Cardiac muscle cell (in vitro differentiated cells and primary cell): ENCODE results near the gene SMU1. TPM values are rescaled to one million over a fixed set of nuclear protein-coding genes. Genes with fewer than 3 reads are reported as not detected.
A peak's percentile ranks its signal among the peaks of the same experiment; 100 is the strongest.
"Not testable (repeated sequence)": the region's sequence is repeated elsewhere in the genome, so short reads cannot be mapped to it uniquely, and the experiment has no call there.

Source experiments
- DNase-seq, 2 donors: peaks; one replicate each; pipeline versions ENCODE4 v3.0.0 to v3.0.0-alpha.2; 2010 to 2017; ENCODE audit warnings: low read depth in 1 of 2, low spot score in 1 of 2
- H3K27ac ChIP-seq: fragments of 200-600 bp; sonication (generic); 2 replicates; pipeline ENCODE4 v1.5.1; 2016
- H3K27me3 ChIP-seq: fragments of 200-600 bp; sonication (generic); 2 replicates; pipeline ENCODE4 v1.6.0; 2016; ENCODE audit warnings: control low read depth
- H3K36me3 ChIP-seq: fragments of 200-600 bp; sonication (generic); 2 replicates; pipeline ENCODE4 v1.5.1; 2016; ENCODE audit warnings: control low read depth
- H3K4me1 ChIP-seq: fragments of 200-600 bp; sonication (generic); 2 replicates; pipeline ENCODE4 v1.8.1; 2017; ENCODE audit warnings: low read depth, mild to moderate bottlenecking, mixed run types
- H3K4me3 ChIP-seq: fragments of 200-600 bp; sonication (generic); 2 replicates; pipeline ENCODE4 v1.5.1; 2016; ENCODE audit warnings: mild to moderate bottlenecking
- H3K9me3 ChIP-seq: fragments of 200-600 bp; sonication (generic); 2 replicates; pipeline ENCODE4 v1.5.1; 2017; ENCODE audit warnings: low read depth, mild to moderate bottlenecking, control low read depth
- polyA plus RNA-seq: library from polyadenylated mRNA; unstranded; fragments of >200 nt; fragmentation: Nextera tagmentation; extraction: Ambion mirVana; gene quantifications from 2 replicates; pipeline ENCODE4 v1.2.1, GENCODE V29; 2016
- total RNA-seq: library from RNA; depleted of rRNA; stranded (reverse); fragments of >200 nt; gene quantifications from 2 replicates; pipeline ENCODE4 v1.2.3, GENCODE V29; 2016
- TF ChIP-seq, protein P1 (sequence below): IDR thresholded peaks from 2 replicates; pipeline ENCODE4 v1.5.1; 2012; ENCODE audit warnings: low read depth, mild to moderate bottlenecking, low read length

The SMU1 gene
- total and polyA plus RNA-seq, 2 experiments from 2014 or later: 16.4 TPM

DNA sequence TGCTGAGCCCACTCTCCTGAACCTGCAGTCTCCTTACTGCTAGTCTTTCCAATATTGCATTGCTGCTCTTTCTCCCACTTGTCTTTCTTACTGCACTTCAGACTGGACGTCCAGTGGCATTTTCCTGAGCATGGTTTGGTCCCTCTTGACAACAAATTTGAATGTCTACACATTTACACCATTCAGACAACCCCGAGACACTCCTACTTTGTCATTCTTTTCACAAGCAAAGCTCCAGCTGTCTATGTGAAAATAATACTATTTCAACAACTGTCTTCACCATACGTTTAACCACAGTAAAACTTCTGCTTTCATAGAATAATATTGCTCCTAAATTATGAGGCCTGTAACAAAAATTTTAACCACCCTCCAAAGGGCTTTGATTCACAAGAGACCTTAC, 64.6 kb downstream of the SMU1 start:
- H3K4me1 ChIP-seq: no peaks in the 10 kb centered on the region
- H3K9me3 ChIP-seq: no peaks in the 10 kb centered on the region
- H3K4me3 ChIP-seq: no peak overlapping the region
- no peak overlapping the region for H3K27ac ChIP-seq
- no peak for DNase-seq
- H3K36me3 ChIP-seq: no peaks in the 10 kb centered on the region
- H3K27me3 ChIP-seq: no peaks in the 10 kb centered on the region
- TF ChIP-seq, protein P1, sequence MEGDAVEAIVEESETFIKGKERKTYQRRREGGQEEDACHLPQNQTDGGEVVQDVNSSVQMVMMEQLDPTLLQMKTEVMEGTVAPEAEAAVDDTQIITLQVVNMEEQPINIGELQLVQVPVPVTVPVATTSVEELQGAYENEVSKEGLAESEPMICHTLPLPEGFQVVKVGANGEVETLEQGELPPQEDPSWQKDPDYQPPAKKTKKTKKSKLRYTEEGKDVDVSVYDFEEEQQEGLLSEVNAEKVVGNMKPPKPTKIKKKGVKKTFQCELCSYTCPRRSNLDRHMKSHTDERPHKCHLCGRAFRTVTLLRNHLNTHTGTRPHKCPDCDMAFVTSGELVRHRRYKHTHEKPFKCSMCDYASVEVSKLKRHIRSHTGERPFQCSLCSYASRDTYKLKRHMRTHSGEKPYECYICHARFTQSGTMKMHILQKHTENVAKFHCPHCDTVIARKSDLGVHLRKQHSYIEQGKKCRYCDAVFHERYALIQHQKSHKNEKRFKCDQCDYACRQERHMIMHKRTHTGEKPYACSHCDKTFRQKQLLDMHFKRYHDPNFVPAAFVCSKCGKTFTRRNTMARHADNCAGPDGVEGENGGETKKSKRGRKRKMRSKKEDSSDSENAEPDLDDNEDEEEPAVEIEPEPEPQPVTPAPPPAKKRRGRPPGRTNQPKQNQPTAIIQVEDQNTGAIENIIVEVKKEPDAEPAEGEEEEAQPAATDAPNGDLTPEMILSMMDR: no peak

DNA sequence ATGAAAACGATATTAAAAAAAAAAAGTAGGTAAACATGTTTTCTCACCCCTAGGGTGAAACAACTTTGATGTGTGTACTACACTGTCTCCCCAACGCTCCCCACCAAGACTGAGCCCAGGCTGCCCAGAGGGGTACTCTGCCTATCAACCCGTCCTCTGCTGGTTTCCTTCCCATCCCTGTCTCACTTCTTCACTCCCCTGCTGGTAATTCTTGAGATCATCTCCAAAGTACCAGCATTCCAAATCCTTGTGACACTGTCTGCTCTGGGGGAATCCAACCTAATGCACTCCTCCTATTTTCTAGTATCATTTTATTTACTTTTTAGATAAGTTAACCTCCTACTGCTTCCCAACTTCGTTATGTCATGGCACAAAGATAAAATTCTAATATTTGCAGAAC, 68.7 kb downstream of the SMU1 start:
- no peak for DNase-seq
- no peaks in the 10 kb centered on the region for H3K27me3 ChIP-seq
- H3K9me3 ChIP-seq: no peaks in the 10 kb centered on the region
- H3K27ac ChIP-seq: no peak overlapping the region
- no peak overlapping the region for H3K4me3 ChIP-seq
- H3K4me1 ChIP-seq: no peaks in the 10 kb centered on the region
- TF ChIP-seq, protein P1: no peak
- no peaks in the 10 kb centered on the region for H3K36me3 ChIP-seq

DNA sequence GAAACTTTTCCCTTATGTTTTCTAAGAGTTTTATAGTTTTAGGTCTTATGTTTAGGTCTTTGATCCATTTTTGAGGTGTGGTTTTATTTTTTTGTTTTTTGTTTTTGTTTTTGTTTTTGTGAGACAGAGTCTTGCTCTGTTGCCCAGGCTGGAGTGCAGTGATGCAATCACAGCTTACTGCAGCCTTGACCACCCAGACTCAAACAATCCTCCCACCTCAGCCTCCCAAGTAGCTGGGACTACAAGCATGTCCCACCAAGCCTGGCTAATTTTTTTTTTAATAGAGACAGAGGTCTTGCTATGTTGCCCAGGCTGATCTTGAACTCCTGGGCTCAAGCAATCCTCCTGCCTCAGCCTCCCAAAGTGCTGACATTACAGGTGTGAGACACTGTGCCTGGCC, 71.1 kb downstream of the SMU1 start:
- H3K27ac ChIP-seq, H3K4me1 ChIP-seq, H3K36me3 ChIP-seq, H3K9me3 ChIP-seq, DNase-seq, H3K4me3 ChIP-seq, H3K27me3 ChIP-seq: not testable (repeated sequence)

DNA sequence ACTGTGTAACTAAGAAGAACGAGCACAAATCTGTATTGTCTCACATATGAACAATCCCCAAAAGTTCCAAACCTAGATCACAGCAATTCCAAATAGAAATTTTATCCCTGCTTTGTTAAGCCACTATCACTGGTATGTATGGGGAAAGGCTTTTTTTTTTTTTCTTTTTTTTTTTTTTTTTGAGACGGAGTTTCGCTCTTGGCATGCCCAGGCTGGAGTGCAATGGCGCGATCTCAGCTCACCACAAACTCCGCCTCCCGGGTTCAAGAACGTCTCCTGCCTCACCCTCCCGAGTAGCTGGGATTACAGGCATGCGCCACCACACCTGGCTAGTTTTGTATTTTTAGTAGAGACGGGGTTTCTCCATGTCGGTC, 75.8 kb downstream of the SMU1 start:
- DNase-seq: peak in 1 of 2 donors; percentile 43
- H3K9me3 ChIP-seq, H3K36me3 ChIP-seq, H3K4me1 ChIP-seq, H3K27me3 ChIP-seq: not testable (repeated sequence)
- Histone ChIP-seq H3K4me3 (peak overlapping the region; percentile 59), H3K27ac (peak overlapping the region; percentile 94)

DNA sequence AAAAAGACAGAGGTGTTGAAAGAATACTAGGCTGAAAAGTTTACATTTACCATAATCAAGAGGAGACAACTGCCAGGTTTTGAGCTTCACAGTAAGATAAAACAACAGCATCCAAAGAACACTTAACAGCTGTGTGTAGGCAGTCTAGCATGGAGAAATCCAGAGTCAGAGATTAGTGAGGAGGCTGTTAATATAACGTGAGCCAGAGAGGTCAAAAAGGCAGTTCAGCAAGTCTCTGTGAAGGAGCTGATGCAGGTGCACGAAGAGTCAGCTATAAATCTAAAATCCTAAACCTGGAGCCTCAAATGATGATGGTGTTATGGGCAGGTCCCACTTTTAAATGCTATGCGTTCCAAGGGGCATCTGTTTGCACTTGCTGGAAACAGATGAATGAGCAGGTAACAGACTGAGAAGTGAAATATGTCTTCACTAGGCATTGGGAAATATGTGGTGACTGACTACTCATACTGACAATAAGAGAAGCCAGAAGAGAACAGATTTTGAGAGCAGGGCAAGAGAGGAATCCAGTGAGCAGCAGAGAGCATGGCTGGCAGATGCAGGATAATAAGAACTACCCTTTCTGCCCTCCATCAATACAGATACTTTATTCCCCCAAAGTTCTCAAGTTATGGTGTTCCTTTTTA, 83.8 kb downstream of the SMU1 start:
- peak overlapping the region; percentile 67 for H3K27ac ChIP-seq
- no peaks in the 10 kb centered on the region for H3K27me3 ChIP-seq
- H3K4me3 ChIP-seq: no peak overlapping the region
- peak; percentile 7 to 24 for DNase-seq
- H3K9me3 ChIP-seq: no peaks in the 10 kb centered on the region
- peaks cover 20% of the 10 kb centered on the region for H3K4me1 ChIP-seq
- TF ChIP-seq, protein P1: no peak
- peaks cover 12% of the 10 kb centered on the region for H3K36me3 ChIP-seq

DNA sequence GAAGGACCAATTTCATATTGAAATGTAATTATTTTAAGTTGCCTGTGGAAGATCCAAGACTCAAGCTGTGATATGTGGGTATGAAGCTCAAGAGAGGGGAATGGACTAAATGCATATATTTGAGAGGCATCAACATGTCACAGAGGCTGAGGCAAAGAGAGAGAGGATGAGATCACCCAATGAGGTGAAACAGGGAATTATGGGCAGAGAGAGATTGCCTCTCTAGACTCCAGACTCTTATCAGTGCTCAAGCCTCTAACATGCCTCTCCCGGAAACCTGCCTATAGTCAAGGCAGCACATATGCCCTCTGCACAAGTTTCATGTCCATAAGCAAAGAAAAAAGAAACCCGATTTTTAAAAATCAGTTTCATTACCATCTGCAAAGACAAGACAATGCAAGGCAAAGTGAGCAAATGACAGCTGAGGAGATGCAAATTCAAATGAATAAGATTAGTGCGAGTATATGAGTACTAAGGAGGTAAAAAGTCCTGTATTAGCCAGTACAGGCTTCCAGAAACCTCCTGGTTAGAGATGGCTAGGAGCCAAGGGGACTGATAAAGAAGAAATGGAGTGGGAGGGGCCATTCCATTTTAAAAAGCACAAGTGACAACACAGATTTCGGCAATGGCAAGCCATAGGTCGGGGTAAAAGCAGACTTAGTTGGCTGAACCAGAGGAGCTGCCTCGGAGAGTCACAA, 84.4 kb downstream of the SMU1 start:
- peak overlapping the region; percentile 67 for H3K27ac ChIP-seq
- H3K9me3 ChIP-seq: no peaks in the 10 kb centered on the region
- DNase-seq: peak; percentile 69 to 72
- no peaks in the 10 kb centered on the region for H3K27me3 ChIP-seq
- TF ChIP-seq, protein P1: no peak
- no peak overlapping the region for H3K4me3 ChIP-seq
- peaks cover 17% of the 10 kb centered on the region for H3K36me3 ChIP-seq
- H3K4me1 ChIP-seq: peaks cover 20% of the 10 kb centered on the region

Other genes starting within 250 kb of the SMU1 start
- 38.8 and 65.2 TPM in 2 replicates for gene APTX, start 75.0 kb downstream of the SMU1 start, total RNA-seq
- gene APTX, start 75.0 kb downstream of the SMU1 start, polyA plus RNA-seq: 60.7 and 78.6 TPM in 2 replicates
- gene DNAJA1, start 51.4 kb downstream of the SMU1 start, total RNA-seq: 96.1 and 130 TPM in 2 replicates
- 153 and 202 TPM in 2 replicates for gene DNAJA1, start 51.4 kb downstream of the SMU1 start, polyA plus RNA-seq
- gene B4GALT1, start 90.7 kb upstream of the SMU1 start, total RNA-seq: 24.8 and 33.6 TPM in 2 replicates
- gene B4GALT1, start 90.7 kb upstream of the SMU1 start, polyA plus RNA-seq: 22.1 and 30.0 TPM in 2 replicates
- gene SPINK4, start 163.5 kb upstream of the SMU1 start, total RNA-seq: 7.8 TPM in 1 of 2 replicates, not detected in the other
- 5.7 and 6.9 TPM in 2 replicates for gene SPINK4, start 163.5 kb upstream of the SMU1 start, polyA plus RNA-seq
- 248 and 301 TPM in 2 replicates for gene BAG1, start 188.0 kb upstream of the SMU1 start, total RNA-seq
- 166 and 270 TPM in 2 replicates for gene BAG1, start 188.0 kb upstream of the SMU1 start, polyA plus RNA-seq
- 75.2 and 75.5 TPM in 2 replicates for gene CHMP5, start 188.4 kb upstream of the SMU1 start, total RNA-seq
- gene CHMP5, start 188.4 kb upstream of the SMU1 start, polyA plus RNA-seq: 99.5 and 122 TPM in 2 replicates
- 15.7 and 19.3 TPM in 2 replicates for gene NFX1, start 213.8 kb upstream of the SMU1 start, total RNA-seq
- 29.4 and 29.9 TPM in 2 replicates for gene NFX1, start 213.8 kb upstream of the SMU1 start, polyA plus RNA-seq